Measurements from ENCODE around the gene TRHDE.
A peak's percentile ranks its signal among the peaks of the same experiment; 100 is the strongest.

The TRHDE gene

GRCh38 chr12:72337382-72337781 lies 65.2 kb downstream of the TRHDE start:
- H3K9ac ChIP-seq (ENCODE audit: insufficient read length, low read depth) = no peak overlapping the region
- DNase-seq (ENCODE audit: low read depth, low spot score) = no peak
- H3K36me3 ChIP-seq (ENCODE audit: insufficient read depth, insufficient read length, low read length) = no peaks in the 10 kb centered on the region
- no peaks in the 10 kb centered on the region for H3K27me3 ChIP-seq (ENCODE audit: insufficient read depth, insufficient read length)
- no peaks in the 10 kb centered on the region for H3K4me1 ChIP-seq (ENCODE audit: insufficient read depth, insufficient read length)
- no peak overlapping the region for H3K4me3 ChIP-seq (ENCODE audit: insufficient read length, low read depth)
- no peaks in the 10 kb centered on the region for H3K9me3 ChIP-seq (ENCODE audit: insufficient read depth, low read length)
- no peak for TF ChIP-seq YY1 (IDR thresholded peaks at IDR 0.05; ENCODE audit: insufficient read depth, insufficient read length)
- TF ChIP-seq ZNF274 (IDR thresholded peaks at IDR 0.05; ENCODE audit: low read depth, low read length) = no peak
- TF ChIP-seq SUZ12 (IDR thresholded peaks at IDR 0.05; ENCODE audit: extremely low read depth, insufficient read depth, insufficient read length) = no peak

DNA sequence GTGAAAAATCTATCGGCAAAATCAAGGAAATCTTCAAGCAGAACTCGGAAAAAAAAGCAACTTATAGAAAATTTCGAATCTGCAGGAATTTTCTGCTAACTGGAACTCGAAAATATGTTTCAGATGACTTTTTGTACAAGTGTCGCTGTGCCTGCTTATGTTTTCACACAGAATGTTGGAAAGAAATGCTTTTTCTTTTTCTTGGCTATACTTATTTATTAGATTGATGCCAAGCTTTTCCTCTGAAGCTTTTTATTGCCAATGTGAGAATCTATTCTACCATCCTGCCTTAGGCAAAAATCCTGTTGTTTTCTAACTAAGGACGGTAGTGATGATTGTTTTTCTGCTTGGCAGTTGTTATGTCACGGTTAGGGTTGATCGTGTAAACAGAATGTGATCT lies 65.8 kb downstream of the TRHDE start:
- Histone ChIP-seq H3K4me1 (ENCODE audit: insufficient read depth, insufficient read length) (no peaks in the 10 kb centered on the region), H3K27me3 (ENCODE audit: insufficient read depth, insufficient read length) (no peaks in the 10 kb centered on the region), H3K36me3 (ENCODE audit: insufficient read depth, insufficient read length, low read length) (no peaks in the 10 kb centered on the region)

GRCh38 chr12:72338437-72338836 lies 66.3 kb downstream of the TRHDE start:
- Histone ChIP-seq H3K36me3 (ENCODE audit: insufficient read depth, insufficient read length, low read length) (no peaks in the 10 kb centered on the region), H3K9me3 (ENCODE audit: insufficient read depth, low read length) (no peaks in the 10 kb centered on the region), H3K4me3 (ENCODE audit: insufficient read length, low read depth) (no peak overlapping the region), H3K9ac (ENCODE audit: insufficient read length, low read depth) (no peak overlapping the region), H3K27me3 (ENCODE audit: insufficient read depth, insufficient read length) (no peaks in the 10 kb centered on the region), H3K4me1 (ENCODE audit: insufficient read depth, insufficient read length) (no peaks in the 10 kb centered on the region)
- no peak for DNase-seq (ENCODE audit: low read depth, low spot score)
- TF ChIP-seq SUZ12 (IDR thresholded peaks at IDR 0.05; ENCODE audit: extremely low read depth, insufficient read depth, insufficient read length) = no peak
- no peak for TF ChIP-seq ZNF274 (IDR thresholded peaks at IDR 0.05; ENCODE audit: low read depth, low read length)
- no peak for TF ChIP-seq YY1 (IDR thresholded peaks at IDR 0.05; ENCODE audit: insufficient read depth, insufficient read length)

More for the DNA sequence above, 65.8 kb downstream of the TRHDE start:
- TF ChIP-seq ZNF274 (IDR thresholded peaks at IDR 0.05; ENCODE audit: low read depth, low read length) (no peak), YY1 (IDR thresholded peaks at IDR 0.05; ENCODE audit: insufficient read depth, insufficient read length) (no peak), SUZ12 (IDR thresholded peaks at IDR 0.05; ENCODE audit: extremely low read depth, insufficient read depth, insufficient read length) (no peak)
- DNase-seq (ENCODE audit: low read depth, low spot score) = no peak
- H3K9me3 ChIP-seq (ENCODE audit: insufficient read depth, low read length) = no peaks in the 10 kb centered on the region
- no peak overlapping the region for H3K9ac ChIP-seq (ENCODE audit: insufficient read length, low read depth)
- no peak overlapping the region for H3K4me3 ChIP-seq (ENCODE audit: insufficient read length, low read depth)

- no peaks in the 10 kb centered on the region for H3K4me1 ChIP-seq (ENCODE audit: insufficient read depth, insufficient read length)
- peak; percentile 86 for DNase-seq (ENCODE audit: low read depth, low spot score)
- no peak for TF ChIP-seq YY1 (IDR thresholded peaks at IDR 0.05; ENCODE audit: insufficient read depth, insufficient read length)
- TF ChIP-seq SUZ12 (IDR thresholded peaks at IDR 0.05; ENCODE audit: extremely low read depth, insufficient read depth, insufficient read length) = no peak
- TF ChIP-seq ZNF274 (IDR thresholded peaks at IDR 0.05; ENCODE audit: low read depth, low read length) = no peak
- H3K9me3 ChIP-seq (ENCODE audit: insufficient read depth, low read length) = no peaks in the 10 kb centered on the region
- no peaks in the 10 kb centered on the region for H3K36me3 ChIP-seq (ENCODE audit: insufficient read depth, insufficient read length, low read length)
- no peak overlapping the region for H3K4me3 ChIP-seq (ENCODE audit: insufficient read length, low read depth)
- no peaks in the 10 kb centered on the region for H3K27me3 ChIP-seq (ENCODE audit: insufficient read depth, insufficient read length)
- H3K9ac ChIP-seq (ENCODE audit: insufficient read length, low read depth) = no peak overlapping the region
These were observed 74.3 kb downstream of the TRHDE start for GRCh38 chr12:72346363-72346944.

GRCh38 chr12:72349491-72349890 lies 77.3 kb downstream of the TRHDE start:
- H3K4me3 ChIP-seq (ENCODE audit: insufficient read length, low read depth) = no peak overlapping the region
- H3K9ac ChIP-seq (ENCODE audit: insufficient read length, low read depth) = no peak overlapping the region
- H3K36me3 ChIP-seq (ENCODE audit: insufficient read depth, insufficient read length, low read length) = no peaks in the 10 kb centered on the region
- TF ChIP-seq ZNF274 (IDR thresholded peaks at IDR 0.05; ENCODE audit: low read depth, low read length) (no peak), SUZ12 (IDR thresholded peaks at IDR 0.05; ENCODE audit: extremely low read depth, insufficient read depth, insufficient read length) (no peak), YY1 (IDR thresholded peaks at IDR 0.05; ENCODE audit: insufficient read depth, insufficient read length) (no peak)
- no peaks in the 10 kb centered on the region for H3K4me1 ChIP-seq (ENCODE audit: insufficient read depth, insufficient read length)
- H3K9me3 ChIP-seq (ENCODE audit: insufficient read depth, low read length) = no peaks in the 10 kb centered on the region
- no peaks in the 10 kb centered on the region for H3K27me3 ChIP-seq (ENCODE audit: insufficient read depth, insufficient read length)
- no peak for DNase-seq (ENCODE audit: low read depth, low spot score)

- H3K4me3 ChIP-seq (ENCODE audit: insufficient read length, low read depth) = no peak overlapping the region
- H3K36me3 ChIP-seq (ENCODE audit: insufficient read depth, insufficient read length, low read length) = no peaks in the 10 kb centered on the region
- TF ChIP-seq SUZ12 (IDR thresholded peaks at IDR 0.05; ENCODE audit: extremely low read depth, insufficient read depth, insufficient read length) = no peak
- no peak for TF ChIP-seq ZNF274 (IDR thresholded peaks at IDR 0.05; ENCODE audit: low read depth, low read length)
- TF ChIP-seq YY1 (IDR thresholded peaks at IDR 0.05; ENCODE audit: insufficient read depth, insufficient read length) = no peak
- no peak overlapping the region for H3K9ac ChIP-seq (ENCODE audit: insufficient read length, low read depth)
- no peaks in the 10 kb centered on the region for H3K27me3 ChIP-seq (ENCODE audit: insufficient read depth, insufficient read length)
- DNase-seq (ENCODE audit: low read depth, low spot score) = no peak
- no peaks in the 10 kb centered on the region for H3K4me1 ChIP-seq (ENCODE audit: insufficient read depth, insufficient read length)
- H3K9me3 ChIP-seq (ENCODE audit: insufficient read depth, low read length) = no peaks in the 10 kb centered on the region
These were observed 87.2 kb downstream of the TRHDE start for GRCh38 chr12:72359416-72359815.

- Histone ChIP-seq H3K9me3 (ENCODE audit: insufficient read depth, low read length) (no peaks in the 10 kb centered on the region), H3K27me3 (ENCODE audit: insufficient read depth, insufficient read length) (no peaks in the 10 kb centered on the region), H3K4me3 (ENCODE audit: insufficient read length, low read depth) (no peak overlapping the region), H3K36me3 (ENCODE audit: insufficient read depth, insufficient read length, low read length) (no peaks in the 10 kb centered on the region), H3K4me1 (ENCODE audit: insufficient read depth, insufficient read length) (no peaks in the 10 kb centered on the region), H3K9ac (ENCODE audit: insufficient read length, low read depth) (no peak overlapping the region)
- TF ChIP-seq YY1 (IDR thresholded peaks at IDR 0.05; ENCODE audit: insufficient read depth, insufficient read length) (no peak), SUZ12 (IDR thresholded peaks at IDR 0.05; ENCODE audit: extremely low read depth, insufficient read depth, insufficient read length) (no peak)
- no peak for DNase-seq (ENCODE audit: low read depth, low spot score)
These were observed 93.0 kb downstream of the TRHDE start for GRCh38 chr12:72365151-72365550.
